Neural progenitor cell (in vitro differentiated cells): ENCODE data around the gene CALHM3.

Experiments
- EZH2 ChIP-seq: fragments of 200-600 bp; sonication (generic); IDR thresholded peaks from 2 replicates; pipeline ENCODE4 v1.6.1; 2017; ENCODE audit warnings: antibody characterized with exemption, mild to moderate bottlenecking, moderate library complexity
- TF ChIP-seq, protein P1 (sequence below): fragments of 200-600 bp; sonication (generic); IDR thresholded peaks from 2 replicates; pipeline ENCODE4 v1.5.1; 2017; ENCODE audit warnings: antibody characterized with exemption, mild to moderate bottlenecking

DNA sequence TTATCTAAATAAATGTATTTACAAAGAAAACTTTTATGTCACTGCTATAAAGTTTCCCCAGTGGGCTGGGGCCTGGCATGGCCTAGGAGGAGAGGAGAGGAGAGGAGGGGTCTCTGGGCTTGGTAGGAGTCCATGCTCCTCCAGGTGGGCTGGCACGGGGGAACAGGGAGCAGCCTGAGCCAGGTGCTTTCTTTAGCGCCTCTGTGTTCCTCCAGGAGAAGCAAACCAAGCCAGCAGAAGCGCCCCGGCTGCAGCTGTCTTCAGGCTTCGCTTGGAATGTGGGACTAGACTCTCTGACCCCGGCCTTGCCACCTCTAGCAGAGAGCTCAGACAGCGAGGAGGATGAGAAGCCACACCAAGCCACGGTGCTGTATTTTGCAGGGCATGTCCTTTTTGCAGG lies 37.4 kb downstream of the CALHM3 start:
- TF ChIP-seq EZH2: no peak
- TF ChIP-seq, protein P1, sequence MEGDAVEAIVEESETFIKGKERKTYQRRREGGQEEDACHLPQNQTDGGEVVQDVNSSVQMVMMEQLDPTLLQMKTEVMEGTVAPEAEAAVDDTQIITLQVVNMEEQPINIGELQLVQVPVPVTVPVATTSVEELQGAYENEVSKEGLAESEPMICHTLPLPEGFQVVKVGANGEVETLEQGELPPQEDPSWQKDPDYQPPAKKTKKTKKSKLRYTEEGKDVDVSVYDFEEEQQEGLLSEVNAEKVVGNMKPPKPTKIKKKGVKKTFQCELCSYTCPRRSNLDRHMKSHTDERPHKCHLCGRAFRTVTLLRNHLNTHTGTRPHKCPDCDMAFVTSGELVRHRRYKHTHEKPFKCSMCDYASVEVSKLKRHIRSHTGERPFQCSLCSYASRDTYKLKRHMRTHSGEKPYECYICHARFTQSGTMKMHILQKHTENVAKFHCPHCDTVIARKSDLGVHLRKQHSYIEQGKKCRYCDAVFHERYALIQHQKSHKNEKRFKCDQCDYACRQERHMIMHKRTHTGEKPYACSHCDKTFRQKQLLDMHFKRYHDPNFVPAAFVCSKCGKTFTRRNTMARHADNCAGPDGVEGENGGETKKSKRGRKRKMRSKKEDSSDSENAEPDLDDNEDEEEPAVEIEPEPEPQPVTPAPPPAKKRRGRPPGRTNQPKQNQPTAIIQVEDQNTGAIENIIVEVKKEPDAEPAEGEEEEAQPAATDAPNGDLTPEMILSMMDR: no peak
